GM18505 (cell line): ENCODE results near the gene OR10A2.
"Not testable (repeated sequence)": the region's sequence is repeated elsewhere in the genome, so short reads cannot be mapped to it uniquely, and the experiment has no call there.

Experiments used
- ATAC-seq: cut with Tn5 transposase; IDR thresholded peaks from one replicate; pipeline ENCODE4 v1.9.1; 2021; ENCODE audit not compliant: unreplicated experiment
- POLR2A ChIP-seq: IDR thresholded peaks from 4 replicates; pipeline ENCODE4 v1.6.1; 2011; ENCODE audit warnings: borderline replicate concordance; ENCODE audit not compliant: insufficient read depth, insufficient read length; ENCODE audit errors: extremely low read depth

The OR10A2 gene

GRCh38 chr11:6900327-6900999 is 37.6 kb downstream of the OR10A2 start:
- no peak for ATAC-seq
- TF ChIP-seq POLR2A: no peak

GRCh38 chr11:6904804-6905203 is 41.9 kb downstream of the OR10A2 start:
- ATAC-seq: not testable (repeated sequence)

- no peak for TF ChIP-seq POLR2A
- ATAC-seq: no peak
These were observed 48.5 kb downstream of the OR10A2 start for GRCh38 chr11:6911378-6911777.

GRCh38 chr11:6911948-6912347 is 49.1 kb downstream of the OR10A2 start:
- no peak for ATAC-seq
- no peak for TF ChIP-seq POLR2A

GRCh38 chr11:6919698-6920097 is 56.8 kb downstream of the OR10A2 start:
- ATAC-seq: no peak
- TF ChIP-seq POLR2A: no peak

GRCh38 chr11:6920702-6921101 is 57.8 kb downstream of the OR10A2 start, which contains the start of gene OR2D3:
TSS of gene OR2D3 (plus strand) at chr11:6921002. CDS start at chr11:6921002, 0 bp downstream.
- no peak for ATAC-seq
- no peak for TF ChIP-seq POLR2A
